HepG2 (cell line): ENCODE data around the gene CAMTA2. TPM values are rescaled to one million over a fixed set of nuclear protein-coding genes. Genes with fewer than 3 reads are reported as not detected.

Source experiments
- ATF3 ChIP-seq: sonication (generic); formaldehyde crosslinking; IDR thresholded peaks from 2 replicates; pipeline ENCODE4 v1.4.0; 2020; ENCODE audit warnings: missing genetic modification reagents
- BATF2 ChIP-seq: sonication (generic); formaldehyde crosslinking; IDR thresholded peaks from 2 replicates; pipeline ENCODE4 v1.8.0; 2022; ENCODE audit warnings: mild to moderate bottlenecking, missing genetic modification reagents, moderate library complexity
- BRD4 ChIP-seq: sonication (generic); formaldehyde crosslinking; IDR thresholded peaks from 2 replicates; pipeline ENCODE4 v1.4.0; 2020; ENCODE audit warnings: missing genetic modification reagents
- DBP ChIP-seq: sonication (generic); formaldehyde crosslinking; IDR thresholded peaks from 2 replicates; pipeline ENCODE4 v1.4.0; 2020; ENCODE audit warnings: missing genetic modification reagents; ENCODE audit errors: not compliant biosample characterization
- DDIT3 ChIP-seq: sonication (generic); formaldehyde crosslinking; IDR thresholded peaks from 2 replicates; pipeline ENCODE4 v1.4.0; 2020; ENCODE audit warnings: mild to moderate bottlenecking, missing genetic modification reagents
- GFI1 ChIP-seq: sonication (generic); formaldehyde crosslinking; IDR thresholded peaks from 2 replicates; pipeline ENCODE4 v1.5.0; 2020; ENCODE audit warnings: missing genetic modification reagents, mild to moderate bottlenecking, borderline replicate concordance
- ISL2 ChIP-seq: sonication (generic); formaldehyde crosslinking; IDR thresholded peaks from 2 replicates; pipeline ENCODE4 v1.5.0; 2020; ENCODE audit warnings: missing genetic modification reagents
- KMT2B ChIP-seq: IDR thresholded peaks from 2 replicates; pipeline ENCODE4 v1.6.1; 2016; ENCODE audit warnings: missing genetic modification reagents, missing compliant biosample characterization
- MTA3 ChIP-seq: sonication (generic); formaldehyde crosslinking; IDR thresholded peaks from 2 replicates; pipeline ENCODE4 v1.4.0; 2020; ENCODE audit warnings: missing genetic modification reagents
- MXD1 ChIP-seq: sonication (generic); formaldehyde crosslinking; IDR thresholded peaks from 2 replicates; pipeline ENCODE4 v1.4.0; 2020; ENCODE audit warnings: mild to moderate bottlenecking, missing genetic modification reagents
- NFE2L2 ChIP-seq: fragments of 150-350 bp; IDR thresholded peaks from 2 replicates; pipeline ENCODE4 v1.6.1; 2014; ENCODE audit warnings: low read length
- NR2F2 ChIP-seq: IDR thresholded peaks from 2 replicates; pipeline ENCODE4 v1.6.1; 2012; ENCODE audit warnings: low read depth, inconsistent platforms, borderline replicate concordance
- RBM39 ChIP-seq: fragments of 200-400 bp; formaldehyde crosslinking; IDR thresholded peaks from one replicate; pipeline ENCODE4 v1.6.1; 2018; ENCODE audit warnings: antibody characterized with exemption, mild to moderate bottlenecking, low read depth, low read length; ENCODE audit not compliant: poor library complexity, severe bottlenecking
- RFXAP ChIP-seq: sonication (generic); formaldehyde crosslinking; IDR thresholded peaks from 2 replicates; pipeline ENCODE4 v1.4.0; 2020; ENCODE audit warnings: missing genetic modification reagents, borderline replicate concordance
- RXRA ChIP-seq: sonication (generic); formaldehyde crosslinking; IDR thresholded peaks from 2 replicates; pipeline ENCODE4 v1.5.1; 2020; ENCODE audit warnings: missing genetic modification reagents
- SETDB1 ChIP-seq: sonication (generic); formaldehyde crosslinking; IDR thresholded peaks from 2 replicates; pipeline ENCODE4 v1.5.1; 2020; ENCODE audit warnings: missing genetic modification reagents, mild to moderate bottlenecking, borderline replicate concordance
- SKI ChIP-seq: fragments of 450-650 bp; IDR thresholded peaks from one replicate; pipeline ENCODE4 v1.6.1; 2018; ENCODE audit warnings: mild to moderate bottlenecking; ENCODE audit not compliant: partially characterized antibody
- SP140L ChIP-seq: sonication (generic); formaldehyde crosslinking; IDR thresholded peaks from 2 replicates; pipeline ENCODE4 v1.4.0; 2020; ENCODE audit warnings: missing genetic modification reagents, borderline replicate concordance
- ZBTB14 ChIP-seq: sonication (generic); formaldehyde crosslinking; IDR thresholded peaks from 2 replicates; pipeline ENCODE4 v1.4.0; 2020; ENCODE audit warnings: missing genetic modification reagents
- ZBTB26 ChIP-seq: IDR thresholded peaks from 2 replicates; pipeline ENCODE4 v1.6.1; 2016; ENCODE audit warnings: missing compliant biosample characterization, missing genetic modification reagents, borderline replicate concordance
- ZBTB8A ChIP-seq: sonication (generic); formaldehyde crosslinking; IDR thresholded peaks from 2 replicates; pipeline ENCODE4 v1.4.0; 2020; ENCODE audit warnings: mild to moderate bottlenecking, low read depth, missing genetic modification reagents, borderline replicate concordance
- ZNF329 ChIP-seq: sonication (generic); formaldehyde crosslinking; IDR thresholded peaks from 2 replicates; pipeline ENCODE4 v1.9.0; 2021; ENCODE audit warnings: low read depth, mild to moderate bottlenecking, missing genetic modification reagents
- ZNF432 ChIP-seq: sonication (generic); formaldehyde crosslinking; IDR thresholded peaks from 2 replicates; pipeline ENCODE4 v1.5.0; 2020; ENCODE audit warnings: missing genetic modification reagents, mild to moderate bottlenecking, borderline replicate concordance
- ZNF598 ChIP-seq: sonication (generic); formaldehyde crosslinking; IDR thresholded peaks from 2 replicates; pipeline ENCODE4 v1.5.1; 2020; ENCODE audit warnings: mild to moderate bottlenecking, missing genetic modification reagents, borderline replicate concordance
- ZNF777 ChIP-seq: sonication (generic); formaldehyde crosslinking; IDR thresholded peaks from 2 replicates; pipeline ENCODE4 v1.4.0; 2020; ENCODE audit warnings: missing genetic modification reagents
- polyA plus RNA-seq, 8 experiments: library from polyadenylated mRNA; depleted of rRNA in 3 of 8; stranded (reverse) in 7 of 8; unstranded in 1 of 8; fragments of >200 nt; fragmentation: Illumina TruSeq in 4 of 8; extraction: Trizol in 4 of 8; gene quantifications; 2 replicates each; pipeline versions ENCODE4 v1.2.1 to v1.2.3, GENCODE V29; 2011 to 2016; ENCODE audit warnings: low read depth in 4 of 8, missing spikeins in 1 of 8, mixed read lengths in 1 of 8; ENCODE audit not compliant: insufficient read depth in 1 of 8
- total RNA-seq, 5 experiments: library from RNA; depleted of rRNA; stranded (reverse); fragments of >200 nt; fragmentation: Illumina TruSeq; extraction: Trizol; gene quantifications; 2 replicates each; pipeline ENCODE4 v1.2.3, GENCODE V29; 2016; ENCODE audit warnings: low read depth in 1 of 5

The CAMTA2 gene
- total and polyA plus RNA-seq, 2 of the 13 experiments (the other 11 are each of a cell fraction or from before 2014, with no cell fraction given), result 4.1 to 7.1 TPM

GRCh38 chr17:4949321-4950074 is 38.0 kb downstream of the CAMTA2 start (continued):
- TF ChIP-seq ZBTB26 (CRISPR knock-in tag) (peak; percentile 91), BRD4 (CRISPR knock-in tag) (peak; percentile 11; the same call in 1 of the 2 replicates), NR2F2 (peak; percentile 59), ZNF329 (CRISPR knock-in tag) (peak; percentile 72; the same call in 1 of the 2 replicates), NFE2L2 (no peak), ZNF598 (no peak), ZNF432 (CRISPR knock-in tag) (no peak), SETDB1 (CRISPR knock-in tag) (no peak), GFI1 (CRISPR knock-in tag) (no peak), BATF2 (CRISPR knock-in tag) (0 out of 2 replicates have a peak, but pooled peaks have one; percentile 50), SKI (peak; percentile 84), KMT2B (CRISPR knock-in tag) (no peak), ZNF777 (CRISPR knock-in tag) (peak; percentile 96), RBM39 (no peak), RXRA (CRISPR knock-in tag) (peak; percentile 80), RFXAP (CRISPR knock-in tag) (no peak; the same call in 1 of the 2 replicates), DBP (CRISPR knock-in tag) (no peak), MXD1 (CRISPR knock-in tag) (peak; percentile 70), ZBTB14 (peak; percentile 61; the same call in 1 of the 2 replicates), ISL2 (CRISPR knock-in tag) (no peak), ZBTB8A (CRISPR knock-in tag) (no peak), DDIT3 (no peak), ATF3 (CRISPR knock-in tag) (peak; percentile 71; the same call in 1 of the 2 replicates), SP140L (no peak), MTA3 (CRISPR knock-in tag) (no peak)
